ENCODE measurements around the gene RRP15. TPM values are rescaled to one million over a fixed set of nuclear protein-coding genes. Genes with fewer than 3 reads are reported as not detected.

The RRP15 gene
- polyA plus RNA-seq, 1 experiment: 7.9 TPM

DNA sequence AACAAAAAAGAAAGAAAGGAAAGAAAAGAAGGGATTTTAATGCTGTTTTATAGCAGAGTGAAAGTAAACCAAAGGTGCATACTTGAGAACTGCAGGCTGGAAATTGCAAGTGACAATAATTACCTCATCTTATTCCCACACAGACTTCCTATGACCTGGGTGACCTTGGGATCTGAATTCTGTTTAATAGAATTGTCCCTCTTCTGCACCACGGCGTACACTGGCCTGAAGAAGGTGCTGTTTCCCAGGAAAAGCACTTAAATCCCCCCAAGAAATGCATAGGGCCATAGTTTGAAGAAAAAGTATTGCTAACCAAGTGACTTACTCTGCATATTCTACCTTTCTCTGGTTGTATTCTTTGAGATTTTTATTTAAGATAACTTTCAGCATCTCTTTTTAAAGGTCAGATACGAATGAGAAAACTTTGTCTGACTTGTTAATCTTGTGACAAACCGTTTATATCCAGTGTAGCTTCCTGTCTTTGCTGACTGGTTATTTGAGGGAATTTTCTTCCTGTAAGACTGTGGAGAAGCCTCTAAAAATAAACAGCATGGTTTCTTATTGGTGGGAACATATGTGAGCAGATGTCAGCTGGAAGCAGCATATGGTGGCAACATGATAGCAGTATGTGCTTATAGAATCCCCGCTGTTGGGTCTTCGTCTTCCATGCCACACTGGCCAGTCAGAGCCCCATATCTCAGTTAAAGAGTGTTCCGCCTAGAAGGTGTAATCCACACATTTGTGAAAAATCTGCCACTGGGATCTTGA, 76.4 kb downstream of the RRP15 start:
- no peak for DNase-seq (ENCODE audit: low read depth, low spot score)
- ChIA-PET CTCF (interaction anchor here (0.6 to 1.4 kb wide), 5 partner anchors 11 to 1455 kb away, joined by 3 to 4 read pairs (median 3); no protein-coding TSS in a partner anchor), POLR2A (no interaction called here)
- Histone ChIP-seq H3K4me3 (ENCODE audit: low read depth, low read length) (no peak overlapping the region), H3K27me3 (ENCODE audit: control insufficient read depth, insufficient read depth, low read length) (no peaks in the 10 kb centered on the region), H3K9me3 (ENCODE audit: control insufficient read depth, insufficient read depth, low read length) (no peaks in the 10 kb centered on the region), H3K27ac (ENCODE audit: low read depth, low read length) (no peak overlapping the region)
- TF ChIP-seq CTCF (IDR thresholded peaks at IDR 0.05; ENCODE audit: low read depth, low read length): peak; percentile 80

DNA sequence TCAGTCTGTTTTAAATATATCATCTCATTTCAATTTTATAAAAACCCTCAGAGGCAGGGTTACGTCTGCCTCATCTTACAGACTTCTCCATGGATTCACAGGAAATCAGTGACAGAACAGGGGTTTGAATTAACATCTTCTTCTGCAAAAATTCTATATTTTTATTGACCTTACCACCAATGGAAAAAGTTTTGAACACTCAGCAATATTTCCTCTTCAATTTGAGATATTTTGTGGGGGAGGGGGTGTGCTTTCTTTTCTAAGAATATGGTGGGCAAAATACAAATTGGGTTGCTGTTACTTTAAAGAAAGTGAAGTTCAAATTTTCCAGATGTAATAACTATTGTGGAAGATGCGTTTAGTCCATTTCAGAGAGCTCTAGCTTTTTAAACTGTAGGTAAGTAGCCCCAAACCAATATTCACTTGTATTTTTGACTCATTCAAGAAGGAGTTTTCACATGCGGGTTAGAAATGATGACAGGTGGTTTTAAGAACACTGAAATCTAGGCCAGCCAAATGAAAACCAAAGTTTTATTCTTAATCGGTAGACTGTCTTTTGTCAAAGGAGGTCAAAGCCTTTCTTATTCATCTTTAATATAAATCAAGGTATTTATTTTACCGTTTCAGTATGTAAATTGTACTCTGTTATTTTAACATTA, 77.5 kb downstream of the RRP15 start:
- POLR2A ChIA-PET: interaction anchor here (1.0 kb wide), 1 partner anchor 14 kb away, joined by 3 read pairs; no protein-coding TSS in a partner anchor
- Histone ChIP-seq H3K4me3 (ENCODE audit: low read depth, low read length) (no peak overlapping the region), H3K27me3 (ENCODE audit: control insufficient read depth, insufficient read depth, low read length) (no peaks in the 10 kb centered on the region), H3K27ac (ENCODE audit: low read depth, low read length) (no peak overlapping the region), H3K9me3 (ENCODE audit: control insufficient read depth, insufficient read depth, low read length) (no peaks in the 10 kb centered on the region)
- no peak for DNase-seq (ENCODE audit: low read depth, low spot score)
- CTCF ChIA-PET: no interaction called here
- no peak for TF ChIP-seq CTCF (IDR thresholded peaks at IDR 0.05; ENCODE audit: low read depth, low read length)

- no peak for DNase-seq (ENCODE audit: low read depth, low spot score)
- CTCF ChIA-PET: no interaction called here
- Histone ChIP-seq H3K27ac (ENCODE audit: low read depth, low read length) (no peak overlapping the region), H3K27me3 (ENCODE audit: control insufficient read depth, insufficient read depth, low read length) (no peaks in the 10 kb centered on the region), H3K9me3 (ENCODE audit: control insufficient read depth, insufficient read depth, low read length) (no peaks in the 10 kb centered on the region), H3K4me3 (ENCODE audit: low read depth, low read length) (no peak overlapping the region)
- no peak for TF ChIP-seq CTCF (IDR thresholded peaks at IDR 0.05; ENCODE audit: low read depth, low read length)
- POLR2A ChIA-PET: interaction anchor here (1.0 kb wide), 1 partner anchor 14 kb away, joined by 3 read pairs; no protein-coding TSS in a partner anchor
Observed at GRCh38 chr1:218363141-218363540, 78.0 kb downstream of the RRP15 start.

- DNase-seq (ENCODE audit: low read depth, low spot score): no peak
- Histone ChIP-seq H3K27me3 (ENCODE audit: control insufficient read depth, insufficient read depth, low read length) (no peaks in the 10 kb centered on the region), H3K27ac (ENCODE audit: low read depth, low read length) (no peak overlapping the region), H3K4me3 (ENCODE audit: low read depth, low read length) (no peak overlapping the region), H3K9me3 (ENCODE audit: control insufficient read depth, insufficient read depth, low read length) (no peaks in the 10 kb centered on the region)
- ChIA-PET POLR2A (interaction anchor here (1.0 kb wide), 1 partner anchor 17 kb away, joined by 3 read pairs; no protein-coding TSS in a partner anchor), CTCF (no interaction called here)
- no peak for TF ChIP-seq CTCF (IDR thresholded peaks at IDR 0.05; ENCODE audit: low read depth, low read length)
Observed at GRCh38 chr1:218364028-218364710, 79.1 kb downstream of the RRP15 start.
